HG02885 (cell line): ENCODE measurements around the gene GATA5.
"Not testable (repeated sequence)": the region's sequence is repeated elsewhere in the genome, so short reads cannot be mapped to it uniquely, and the experiment has no call there.

Experiments used
- ATAC-seq: cut with Tn5 transposase; IDR thresholded peaks from one replicate; pipeline ENCODE4 v1.9.1; 2021; ENCODE audit warnings: mild to moderate bottlenecking; ENCODE audit not compliant: unreplicated experiment, poor library complexity

The GATA5 gene

GRCh38 chr20:62439218-62439617 is 36.6 kb downstream of the GATA5 start:
- no peak for ATAC-seq

GRCh38 chr20:62437927-62438326 is 37.9 kb downstream of the GATA5 start:
- ATAC-seq = no peak

- ATAC-seq = no peak
These were observed 38.3 kb downstream of the GATA5 start for GRCh38 chr20:62437496-62437895.

GRCh38 chr20:62436692-62437091 is 39.1 kb downstream of the GATA5 start:
- ATAC-seq = no peak

- no peak for ATAC-seq
These were observed 41.9 kb downstream of the GATA5 start for GRCh38 chr20:62433658-62434497.

- no peak for ATAC-seq
These were observed 44.8 kb downstream of the GATA5 start for GRCh38 chr20:62430866-62431447.

GRCh38 chr20:62430311-62430853 is 45.4 kb downstream of the GATA5 start:
- no peak for ATAC-seq

- ATAC-seq = no peak
These were observed 46.1 kb downstream of the GATA5 start for GRCh38 chr20:62429455-62430310.

- ATAC-seq = no peak
These were observed 47.1 kb downstream of the GATA5 start for GRCh38 chr20:62428396-62429295.

- ATAC-seq = no peak
These were observed 47.8 kb downstream of the GATA5 start for GRCh38 chr20:62428002-62428372.

GRCh38 chr20:62427172-62428001 is 48.4 kb downstream of the GATA5 start, which contains the start of gene RBBP8NL:
RBBP8NL (minus strand) TSS chr20:62427539; CDS start chr20:62419647, 7,892 bp downstream.
- ATAC-seq = no peak

- ATAC-seq = no peak
These were observed 49.1 kb downstream of the GATA5 start for GRCh38 chr20:62426699-62427131.

GRCh38 chr20:62426059-62426348 is 49.8 kb downstream of the GATA5 start:
- ATAC-seq = not testable (repeated sequence)

GRCh38 chr20:62425281-62426058 is 50.3 kb downstream of the GATA5 start:
- no peak for ATAC-seq

GRCh38 chr20:62424249-62425107 is 51.3 kb downstream of the GATA5 start:
- ATAC-seq = no peak

- no peak for ATAC-seq
These were observed 52.5 kb downstream of the GATA5 start for GRCh38 chr20:62423326-62423706.

GRCh38 chr20:62422636-62423325 is 53.0 kb downstream of the GATA5 start:
- ATAC-seq = no peak
